Smooth muscle cell (in vitro differentiated cells): ENCODE measurements around the gene ANTXRL. TPM values are rescaled to one million over a fixed set of nuclear protein-coding genes. Genes with fewer than 3 reads are reported as not detected.
"Not testable (repeated sequence)": the region's sequence is repeated elsewhere in the genome, so short reads cannot be mapped to it uniquely, and the experiment has no call there.

Source experiments
- DNase-seq: peaks from one replicate; lab custom pipeline; 2025; ENCODE audit not compliant: unreplicated experiment; lab: John Stamatoyannopoulos, UW
- H2AFZ ChIP-seq: fragments of 200-600 bp; sonication (generic); 2 replicates; pipeline ENCODE4 v1.6.0; 2016; ENCODE audit warnings: antibody characterized with exemption, low read depth, mild to moderate bottlenecking
- H3F3A ChIP-seq: fragments of 200-600 bp; sonication (generic); 2 replicates; pipeline ENCODE4 v1.6.0; 2017; ENCODE audit warnings: antibody characterized with exemption, low read depth
- H3K27ac ChIP-seq: fragments of 200-600 bp; sonication (generic); 2 replicates; pipeline ENCODE4 v1.5.1; 2016; ENCODE audit warnings: low read depth, mild to moderate bottlenecking
- H3K27me3 ChIP-seq: fragments of 200-600 bp; sonication (generic); 2 replicates; pipeline ENCODE4 v1.6.1; 2016; ENCODE audit warnings: low read depth, mild to moderate bottlenecking
- H3K36me3 ChIP-seq: fragments of 200-600 bp; sonication (generic); 2 replicates; pipeline ENCODE4 v1.5.1; 2016; ENCODE audit warnings: low read depth
- H3K4me1 ChIP-seq: fragments of 200-600 bp; sonication (generic); 2 replicates; pipeline ENCODE4 v1.5.1; 2016; ENCODE audit warnings: low read depth
- H3K4me2 ChIP-seq: fragments of 200-600 bp; sonication (generic); 2 replicates; pipeline ENCODE4 v1.6.0; 2016; ENCODE audit warnings: mild to moderate bottlenecking
- H3K4me3 ChIP-seq: fragments of 200-600 bp; sonication (generic); 2 replicates; pipeline ENCODE4 v1.5.1; 2016; ENCODE audit warnings: mild to moderate bottlenecking
- H3K79me2 ChIP-seq: fragments of 200-600 bp; sonication (generic); 2 replicates; pipeline ENCODE4 v1.6.0; 2016; ENCODE audit warnings: low read depth, mild to moderate bottlenecking
- H3K9ac ChIP-seq: fragments of 200-600 bp; sonication (generic); 2 replicates; pipeline ENCODE4 v1.6.0; 2016; ENCODE audit warnings: low read depth
- H3K9me3 ChIP-seq: fragments of 200-600 bp; sonication (generic); replicated peaks from 2 replicates; pipeline ENCODE4 v1.5.1; 2016; ENCODE audit warnings: low read depth
- H4K20me1 ChIP-seq: fragments of 200-600 bp; sonication (generic); 2 replicates; pipeline ENCODE4 v1.6.0; 2016; ENCODE audit warnings: low read depth
- CTCF ChIP-seq: fragments of 200-600 bp; sonication (generic); IDR thresholded peaks from 2 replicates; pipeline ENCODE4 v1.5.1; 2017; ENCODE audit warnings: borderline replicate concordance, mild to moderate bottlenecking, antibody characterized with exemption; ENCODE audit not compliant: insufficient read depth, poor library complexity, severe bottlenecking
- WGBS: methylation state at CpG from one replicate; pipeline ENCODE4 v1.1.7; 2016; ENCODE audit warnings: low lambda C conversion rate; 5-methylcytosine and 5-hydroxymethylcytosine counted together
- polyA plus RNA-seq: library from polyadenylated mRNA; unstranded; fragments of >200 nt; fragmentation: Nextera tagmentation; extraction: Ambion mirVana; gene quantifications from 2 replicates; pipeline ENCODE4 v1.2.1, GENCODE V29; 2016
- total RNA-seq: library from RNA; depleted of rRNA; stranded (reverse); fragments of >200 nt; gene quantifications from 2 replicates; pipeline ENCODE4 v1.2.3, GENCODE V29; 2014

The ANTXRL gene
- total and polyA plus RNA-seq, 2 experiments from 2014 or later = not detected

- no peak overlapping the region for H3K9ac ChIP-seq
- H3F3A ChIP-seq = no peaks in the 10 kb centered on the region
- DNase-seq = no peak
- H3K27ac ChIP-seq = no peak overlapping the region
- peaks cover 5% of the 10 kb centered on the region for H3K9me3 ChIP-seq
- no peak for TF ChIP-seq CTCF
- H2AFZ ChIP-seq = no peak overlapping the region
- no peaks in the 10 kb centered on the region for H3K79me2 ChIP-seq
- H3K4me3 ChIP-seq = no peak overlapping the region
- no peaks in the 10 kb centered on the region for H3K27me3 ChIP-seq
- no peaks in the 10 kb centered on the region for H4K20me1 ChIP-seq
- no peak overlapping the region for H3K4me2 ChIP-seq
- H3K4me1 ChIP-seq = no peaks in the 10 kb centered on the region
- H3K36me3 ChIP-seq = no peaks in the 10 kb centered on the region
- WGBS = 88% methylated on average over 3 of the region's 3 CpGs
Observed at GRCh38 chr10:46247181-46247475, 39.7 kb upstream of the ANTXRL start.

- no peak for TF ChIP-seq CTCF
- no peak overlapping the region for H2AFZ ChIP-seq
- no peak overlapping the region for H3K27ac ChIP-seq
- H3K9ac ChIP-seq = no peak overlapping the region
- H3K4me2 ChIP-seq = no peak overlapping the region
- H3K79me2 ChIP-seq = no peaks in the 10 kb centered on the region
- H3K4me1 ChIP-seq = no peaks in the 10 kb centered on the region
- no peaks in the 10 kb centered on the region for H3K27me3 ChIP-seq
- no peak for DNase-seq
- no peaks in the 10 kb centered on the region for H4K20me1 ChIP-seq
- 86% methylated on average over 14 of the region's 14 CpGs for whole genome bisulfite sequencing
- no peak overlapping the region for H3K4me3 ChIP-seq
- H3K9me3 ChIP-seq = no peaks in the 10 kb centered on the region
- no peaks in the 10 kb centered on the region for H3F3A ChIP-seq
- no peaks in the 10 kb centered on the region for H3K36me3 ChIP-seq
Observed at GRCh38 chr10:46247808-46248569, 38.8 kb upstream of the ANTXRL start.

DNA sequence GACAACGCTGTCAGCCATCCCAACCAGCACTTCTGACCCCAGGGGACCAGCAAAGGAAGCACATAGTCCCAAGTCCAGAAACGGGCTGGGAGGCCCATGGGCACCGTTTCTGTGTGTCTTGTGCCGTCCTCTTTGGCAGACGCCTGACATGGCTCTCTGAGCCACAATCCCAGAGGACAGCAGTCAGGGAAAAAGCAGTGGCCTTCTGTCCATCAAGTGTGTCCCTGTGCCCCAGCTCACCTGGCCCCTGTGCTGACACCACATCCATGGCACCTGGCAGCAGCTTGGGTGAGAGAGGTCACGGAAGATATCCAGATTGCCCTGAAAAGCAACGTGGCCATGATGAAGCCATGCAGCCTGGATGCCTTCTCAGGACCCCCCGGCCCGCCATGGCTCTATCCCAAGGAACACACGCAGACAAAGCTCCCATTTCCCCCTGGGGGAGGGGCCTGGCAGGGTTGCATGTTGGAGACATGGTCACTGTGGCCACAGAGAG, 38.1 kb upstream of the ANTXRL start:
- no peak for DNase-seq
- H3K79me2 ChIP-seq = no peaks in the 10 kb centered on the region
- WGBS = 84% methylated on average over 10 of the region's 10 CpGs

GRCh38 chr10:46249617-46250344, 37.0 kb upstream of the ANTXRL start:
- not testable (repeated sequence) for H4K20me1 ChIP-seq, H3K27ac ChIP-seq, H3K27me3 ChIP-seq, H3K9me3 ChIP-seq, H3K79me2 ChIP-seq, DNase-seq, H3K4me3 ChIP-seq, H3K4me2 ChIP-seq, H3K9ac ChIP-seq, H3K36me3 ChIP-seq, H3F3A ChIP-seq, H3K4me1 ChIP-seq, H2AFZ ChIP-seq
- WGBS = 81% methylated on average over 7 of the region's 9 CpGs

More for the DNA sequence above, 38.1 kb upstream of the ANTXRL start:
- no peaks in the 10 kb centered on the region for H3F3A ChIP-seq
- no peaks in the 10 kb centered on the region for H4K20me1 ChIP-seq
- no peaks in the 10 kb centered on the region for H3K36me3 ChIP-seq
- no peaks in the 10 kb centered on the region for H3K4me1 ChIP-seq
- H3K9ac ChIP-seq = no peak overlapping the region
- no peak overlapping the region for H3K4me3 ChIP-seq
- no peaks in the 10 kb centered on the region for H3K9me3 ChIP-seq
- H3K4me2 ChIP-seq = no peak overlapping the region
- H3K27me3 ChIP-seq = no peaks in the 10 kb centered on the region
- no peak overlapping the region for H3K27ac ChIP-seq
- H2AFZ ChIP-seq = no peak overlapping the region
- no peak for TF ChIP-seq CTCF
